HepG2 (cell line): Measurements from ENCODE around the gene CLTCL1. TPM values are rescaled to one million over a fixed set of nuclear protein-coding genes. Genes with fewer than 3 reads are reported as not detected.

Experiments
- CCDC6 ChIP-seq: sonication (generic); formaldehyde crosslinking; IDR thresholded peaks from 2 replicates; pipeline ENCODE4 v1.8.1; 2022; ENCODE audit warnings: mild to moderate bottlenecking, missing genetic modification reagents, moderate library complexity
- ZBTB44 ChIP-seq: sonication (generic); formaldehyde crosslinking; IDR thresholded peaks from 2 replicates; pipeline ENCODE4 v1.4.0; 2020; ENCODE audit warnings: missing genetic modification reagents
- ZFX ChIP-seq: sonication (generic); formaldehyde crosslinking; IDR thresholded peaks from 2 replicates; pipeline ENCODE4 v1.4.0; 2020; ENCODE audit warnings: mild to moderate bottlenecking, low read depth, missing genetic modification reagents, moderate library complexity
- ZNF142 ChIP-seq: sonication (generic); formaldehyde crosslinking; IDR thresholded peaks from 2 replicates; pipeline ENCODE4 v1.4.0; 2020; ENCODE audit warnings: missing genetic modification reagents
- polyA plus RNA-seq, 8 experiments: library from polyadenylated mRNA; depleted of rRNA in 3 of 8; stranded (reverse) in 7 of 8; unstranded in 1 of 8; fragments of >200 nt; fragmentation: Illumina TruSeq in 4 of 8; extraction: Trizol in 4 of 8; gene quantifications; 2 replicates each; pipeline versions ENCODE4 v1.2.1 to v1.2.3, GENCODE V29; 2011 to 2016; ENCODE audit warnings: low read depth in 4 of 8, missing spikeins in 1 of 8, mixed read lengths in 1 of 8; ENCODE audit not compliant: insufficient read depth in 1 of 8
- total RNA-seq, 5 experiments: library from RNA; depleted of rRNA; stranded (reverse); fragments of >200 nt; fragmentation: Illumina TruSeq; extraction: Trizol; gene quantifications; 2 replicates each; pipeline ENCODE4 v1.2.3, GENCODE V29; 2016; ENCODE audit warnings: low read depth in 1 of 5

The CLTCL1 gene
- total and polyA plus RNA-seq, 2 of the 13 experiments (the other 11 are each of a cell fraction or from before 2014, with no cell fraction given) = 8.1 to 10.9 TPM

GRCh38 chr22:19291218-19291579 is 320 bp downstream of the CLTCL1 start (continued):
- TF ChIP-seq ZNF142 (CRISPR knock-in tag) = no peak
- TF ChIP-seq ZBTB44 (CRISPR knock-in tag) = no peak
- no peak for TF ChIP-seq ZFX (CRISPR knock-in tag)
- no peak for TF ChIP-seq CCDC6
- TF ChIP-seq, all 625 proteins: peak for 27
